K562 (cell line): ENCODE results near the gene SDR39U1. TPM values are rescaled to one million over a fixed set of nuclear protein-coding genes. Genes with fewer than 3 reads are reported as not detected.

Experiments used
- CEBPG ChIP-seq, 3 experiments: fragments of 200-800 bp in 1 of 3; sonication (Bioruptor generic) in 1 of 3; sonication (generic) in 1 of 3; formaldehyde crosslinking in 1 of 3; IDR thresholded peaks in 2 of 3; conservative IDR thresholded peaks in 1 of 3; 2 replicates each; pipeline versions ENCODE4 v1.6.1 to v1.8.0; 2016 to 2022; ENCODE audit warnings: missing compliant biosample characterization in 2 of 3, missing genetic modification characterization in 2 of 3, mild to moderate bottlenecking in 1 of 3, missing genetic modification reagents in 1 of 3
- FOXK1 ChIP-seq: sonication (generic); formaldehyde crosslinking; IDR thresholded peaks from 2 replicates; pipeline ENCODE4 v1.8.0; 2022; ENCODE audit warnings: missing genetic modification reagents, mild to moderate bottlenecking, borderline replicate concordance
- GABPA ChIP-seq: fragments of 200-800 bp; sonication (Bioruptor generic); conservative IDR thresholded peaks from 2 replicates; pipeline ENCODE4 v1.6.1; 2016; ENCODE audit warnings: low read depth, missing genetic modification characterization, missing compliant biosample characterization
- HNRNPLL ChIP-seq: fragments of 200-400 bp; formaldehyde crosslinking; IDR thresholded peaks from 2 replicates; pipeline ENCODE4 v1.6.1; 2017; ENCODE audit warnings: low read length, low read depth, mild to moderate bottlenecking; ENCODE audit not compliant: poor library complexity, severe bottlenecking
- MYC ChIP-seq, 2 experiments: fragments of 250-450 bp in 1 of 2; sonication (Bioruptor Pico) in 1 of 2; IDR thresholded peaks; 2 replicates each; pipeline versions ENCODE4 v1.5.1 to v1.6.1; 2012 to 2021; ENCODE audit warnings: low read depth in 2 of 2, borderline replicate concordance in 1 of 2, improper control_type of control experiment in 1 of 2, low read length in 1 of 2, mild to moderate bottlenecking in 1 of 2, moderate library complexity in 1 of 2
- PHB ChIP-seq: fragments of 250-450 bp; sonication (Bioruptor Pico); IDR thresholded peaks from 2 replicates; pipeline ENCODE4 v1.5.0; 2021
- RAD51 ChIP-seq: fragments of 450-650 bp; IDR thresholded peaks from 2 replicates; pipeline ENCODE4 v1.7.1; 2016; ENCODE audit warnings: low read depth, mild to moderate bottlenecking, borderline replicate concordance
- TOE1 ChIP-seq, 2 experiments: fragments of 450-650 bp in 1 of 2; sonication (generic) in 1 of 2; formaldehyde crosslinking in 1 of 2; IDR thresholded peaks; 2 replicates each; pipeline versions ENCODE4 v1.7.1 to v1.8.0; 2016 to 2022; ENCODE audit warnings: borderline replicate concordance in 2 of 2, mild to moderate bottlenecking in 2 of 2, antibody characterized with exemption in 1 of 2, inconsistent platforms in 1 of 2, low read depth in 1 of 2, missing genetic modification reagents in 1 of 2, moderate library complexity in 1 of 2
- WHSC1 ChIP-seq: IDR thresholded peaks from one replicate; pipeline ENCODE4 v1.6.1; 2012; ENCODE audit warnings: low read length, control low read depth, inconsistent platforms
- ZNF668 ChIP-seq: fragments of 250-450 bp; sonication (Bioruptor Pico); IDR thresholded peaks from 2 replicates; pipeline ENCODE4 v1.8.0; 2022; ENCODE audit warnings: mild to moderate bottlenecking, inconsistent platforms
- polyA plus RNA-seq, 8 experiments: library from polyadenylated mRNA; depleted of rRNA in 4 of 8; stranded (reverse) in 5 of 8; unstranded in 3 of 8; fragments of >200 nt; fragmentation: Nextera tagmentation in 2 of 8; fragmentation: Illumina TruSeq in 1 of 8; extraction: Ambion mirVana in 2 of 8; extraction: Trizol in 1 of 8; gene quantifications; 2 replicates each; pipeline versions ENCODE4 v1.2.1 to v1.2.3, GENCODE V29; 2011 to 2014; ENCODE audit warnings: inconsistent platforms in 1 of 8, missing spikeins in 1 of 8
- total RNA-seq, 7 experiments: library from RNA; depleted of rRNA in 6 of 7; stranded (reverse); fragments of >200 nt in 6 of 7; fragmentation: Illumina TruSeq in 2 of 7; extraction: Trizol in 2 of 7; gene quantifications; 2 replicates each; pipeline versions ENCODE4 v1.2.1 to v1.2.3, GENCODE V29; 2011 to 2021; ENCODE audit warnings: low replicate concordance in 1 of 7
- TF ChIP-seq, protein P1 (sequence below): fragments of 250-450 bp; sonication (Bioruptor Pico); IDR thresholded peaks from 2 replicates; pipeline ENCODE4 v1.5.0; 2021; ENCODE audit warnings: mild to moderate bottlenecking, moderate library complexity
- TF ChIP-seq, protein P2 (sequence below): fragments of 450-650 bp; formaldehyde crosslinking; IDR thresholded peaks from 2 replicates; pipeline ENCODE4 v1.4.0; 2022; ENCODE audit warnings: missing genetic modification characterization
- TF ChIP-seq, protein P3 (sequence below), 3 experiments: IDR thresholded peaks in 2 of 3; conservative IDR thresholded peaks in 1 of 3; 2 replicates each; pipeline ENCODE4 v1.5.1; 2011 to 2012; ENCODE audit warnings: low read length in 3 of 3, mild to moderate bottlenecking in 3 of 3, control low read depth in 2 of 3, improper control_type of control experiment in 1 of 3, inconsistent platforms in 1 of 3, low read depth in 1 of 3, mixed read lengths in 1 of 3, moderate library complexity in 1 of 3; ENCODE audit not compliant: insufficient read depth in 2 of 3
- TF ChIP-seq, protein P4 (sequence below): fragments of 200-800 bp; sonication (Bioruptor generic); IDR thresholded peaks from 2 replicates; pipeline ENCODE4 v1.6.1; 2017; ENCODE audit warnings: missing genetic modification characterization, missing compliant biosample characterization

SDR39U1 gene
- total and polyA plus RNA-seq, 9 of the 15 experiments (the other 6 are each of a cell fraction or from before 2014, with no cell fraction given), result 10.4 to 56.1 (median 19.8) TPM

DNA sequence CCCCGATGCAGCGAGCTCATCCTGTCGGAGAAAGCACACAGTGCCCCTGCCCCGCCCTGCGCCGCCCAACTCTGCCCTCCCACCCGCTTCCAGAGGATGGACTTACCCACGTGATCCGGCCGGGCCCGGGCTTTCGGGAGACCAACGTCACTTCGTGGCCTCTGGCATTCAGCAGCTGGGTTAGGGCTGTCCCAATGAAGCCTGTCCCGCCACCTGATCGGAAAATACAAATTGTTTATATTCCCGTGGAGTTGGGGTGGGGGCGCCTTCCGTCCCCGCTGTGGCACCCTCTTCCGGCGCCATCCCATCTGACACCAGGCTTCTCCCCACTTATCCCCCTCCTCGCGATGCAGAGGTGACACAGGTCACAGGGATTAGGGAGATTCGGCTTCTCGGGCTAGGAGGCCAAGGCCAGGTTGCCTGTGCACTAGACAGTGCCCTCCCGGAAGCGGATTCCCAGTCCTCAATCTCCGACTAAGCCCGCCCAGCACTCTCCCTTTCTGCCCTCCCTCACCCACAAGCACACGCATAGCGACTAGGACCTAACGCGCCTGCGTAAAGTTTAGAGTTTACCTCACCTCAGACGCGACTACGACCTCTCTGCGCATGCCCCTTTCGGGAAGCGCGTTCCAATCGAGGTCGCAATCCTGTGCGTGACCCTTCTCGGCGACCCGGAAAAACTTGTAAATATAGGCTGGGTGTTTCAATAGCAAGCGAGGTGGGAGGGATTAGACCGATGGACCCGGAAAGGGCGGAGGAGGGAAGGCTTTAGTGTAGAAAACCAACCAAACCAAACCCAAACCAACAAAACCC is at the start of gene SDR39U1 (continued):
- TF ChIP-seq, protein P1, sequence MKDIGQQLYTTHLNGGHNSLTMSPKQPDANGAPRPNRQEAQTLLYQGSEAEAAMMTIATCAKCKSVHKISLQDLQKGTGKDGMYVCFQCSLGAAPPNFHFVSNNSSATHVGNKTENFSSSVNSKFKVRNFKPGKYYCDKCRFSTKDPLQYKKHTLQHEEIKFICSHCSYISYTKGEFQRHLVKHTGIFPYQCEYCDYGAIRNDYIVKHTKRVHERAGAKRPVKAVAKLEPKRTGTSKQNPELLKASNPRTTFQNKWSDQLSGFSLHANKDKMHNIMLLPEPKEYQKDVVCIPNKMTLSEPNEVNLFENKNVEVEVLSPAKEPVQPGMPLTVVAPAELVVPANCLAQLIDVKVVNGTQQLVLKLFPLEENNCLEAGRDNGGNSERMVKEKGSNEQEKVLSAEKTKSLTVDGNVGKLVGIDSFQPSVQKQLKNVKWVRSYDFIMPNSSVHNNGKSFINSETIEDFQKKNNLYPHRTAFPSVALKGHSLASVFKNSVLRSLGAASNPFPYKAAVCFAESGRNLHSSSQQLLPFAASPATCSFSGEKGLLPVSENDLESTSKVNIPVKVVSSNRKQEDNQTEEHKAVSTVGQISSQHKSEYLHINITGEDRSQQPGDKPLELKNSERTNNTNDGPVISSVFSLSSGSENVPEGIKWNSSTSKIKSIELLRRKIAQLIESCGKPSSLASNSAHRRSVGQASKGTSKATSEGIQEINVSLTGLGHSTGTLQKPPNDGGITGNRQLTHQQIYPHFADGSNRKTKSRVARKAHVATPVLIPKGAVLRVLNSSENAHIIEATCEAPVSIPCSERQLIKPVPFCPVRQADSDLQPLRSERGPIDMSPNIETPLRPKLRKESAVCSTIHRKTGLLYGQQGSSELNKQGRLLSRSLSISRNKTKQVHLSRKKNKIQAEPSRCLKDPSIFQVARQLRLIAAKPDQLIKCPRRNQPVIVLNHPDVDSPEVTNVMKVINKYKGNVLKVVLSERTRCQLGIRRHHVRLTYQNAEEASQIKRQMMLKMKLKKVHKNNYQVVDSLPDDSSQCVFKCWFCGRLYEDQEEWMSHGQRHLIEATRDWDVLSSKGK (CRISPR knock-in tag), result no peak
- peak; percentile 73 for TF ChIP-seq MYC (IDR thresholded peaks at IDR 0.05; ENCODE audit: low read depth, low read length)
- peak; percentile 57; the same call in 1 of the 2 replicates for TF ChIP-seq MYC (CRISPR knock-in tag; IDR thresholded peaks at IDR 0.05; ENCODE audit: borderline replicate concordance, low read depth)
- TF ChIP-seq GABPA (tag), result peak; percentile 96
- TF ChIP-seq, protein P2, sequence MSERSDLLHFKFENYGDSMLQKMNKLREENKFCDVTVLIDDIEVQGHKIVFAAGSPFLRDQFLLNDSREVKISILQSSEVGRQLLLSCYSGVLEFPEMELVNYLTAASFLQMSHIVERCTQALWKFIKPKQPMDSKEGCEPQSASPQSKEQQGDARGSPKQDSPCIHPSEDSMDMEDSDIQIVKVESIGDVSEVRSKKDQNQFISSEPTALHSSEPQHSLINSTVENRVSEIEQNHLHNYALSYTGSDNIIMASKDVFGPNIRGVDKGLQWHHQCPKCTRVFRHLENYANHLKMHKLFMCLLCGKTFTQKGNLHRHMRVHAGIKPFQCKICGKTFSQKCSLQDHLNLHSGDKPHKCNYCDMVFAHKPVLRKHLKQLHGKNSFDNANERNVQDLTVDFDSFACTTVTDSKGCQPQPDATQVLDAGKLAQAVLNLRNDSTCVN (CRISPR knock-in tag), result no peak
- no peak for TF ChIP-seq ZNF668 (CRISPR knock-in tag)
- TF ChIP-seq TOE1 (IDR thresholded peaks at IDR 0.05; ENCODE audit: borderline replicate concordance), result peak; percentile 78; the same call in 1 of the 2 replicates
- TF ChIP-seq TOE1 (CRISPR knock-in tag; IDR thresholded peaks at IDR 0.05; ENCODE audit: borderline replicate concordance, low read depth), result 0 out of 2 replicates have a peak, but pooled peaks have one; percentile 64
- TF ChIP-seq RAD51, result peak; percentile 83
- TF ChIP-seq CEBPG (CRISPR knock-in tag; IDR thresholded peaks at IDR 0.05), result no peak
- TF ChIP-seq CEBPG (tag; conservative IDR thresholded peaks at IDR 0.05 in 1 of 2, IDR thresholded peaks at IDR 0.05 in 1 of 2), result no peak
- TF ChIP-seq, protein P3, sequence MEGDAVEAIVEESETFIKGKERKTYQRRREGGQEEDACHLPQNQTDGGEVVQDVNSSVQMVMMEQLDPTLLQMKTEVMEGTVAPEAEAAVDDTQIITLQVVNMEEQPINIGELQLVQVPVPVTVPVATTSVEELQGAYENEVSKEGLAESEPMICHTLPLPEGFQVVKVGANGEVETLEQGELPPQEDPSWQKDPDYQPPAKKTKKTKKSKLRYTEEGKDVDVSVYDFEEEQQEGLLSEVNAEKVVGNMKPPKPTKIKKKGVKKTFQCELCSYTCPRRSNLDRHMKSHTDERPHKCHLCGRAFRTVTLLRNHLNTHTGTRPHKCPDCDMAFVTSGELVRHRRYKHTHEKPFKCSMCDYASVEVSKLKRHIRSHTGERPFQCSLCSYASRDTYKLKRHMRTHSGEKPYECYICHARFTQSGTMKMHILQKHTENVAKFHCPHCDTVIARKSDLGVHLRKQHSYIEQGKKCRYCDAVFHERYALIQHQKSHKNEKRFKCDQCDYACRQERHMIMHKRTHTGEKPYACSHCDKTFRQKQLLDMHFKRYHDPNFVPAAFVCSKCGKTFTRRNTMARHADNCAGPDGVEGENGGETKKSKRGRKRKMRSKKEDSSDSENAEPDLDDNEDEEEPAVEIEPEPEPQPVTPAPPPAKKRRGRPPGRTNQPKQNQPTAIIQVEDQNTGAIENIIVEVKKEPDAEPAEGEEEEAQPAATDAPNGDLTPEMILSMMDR (IDR thresholded peaks at IDR 0.05 in 2 of 3, conservative IDR thresholded peaks at IDR 0.05 in 1 of 3; ENCODE audit: insufficient read depth in 2 of 3, low read depth in 1 of 3, low read length in 3 of 3), result 0 out of 6 replicates have a peak, but pooled peaks of 1 of the 3 experiments have one; percentile 15
- TF ChIP-seq, protein P4, sequence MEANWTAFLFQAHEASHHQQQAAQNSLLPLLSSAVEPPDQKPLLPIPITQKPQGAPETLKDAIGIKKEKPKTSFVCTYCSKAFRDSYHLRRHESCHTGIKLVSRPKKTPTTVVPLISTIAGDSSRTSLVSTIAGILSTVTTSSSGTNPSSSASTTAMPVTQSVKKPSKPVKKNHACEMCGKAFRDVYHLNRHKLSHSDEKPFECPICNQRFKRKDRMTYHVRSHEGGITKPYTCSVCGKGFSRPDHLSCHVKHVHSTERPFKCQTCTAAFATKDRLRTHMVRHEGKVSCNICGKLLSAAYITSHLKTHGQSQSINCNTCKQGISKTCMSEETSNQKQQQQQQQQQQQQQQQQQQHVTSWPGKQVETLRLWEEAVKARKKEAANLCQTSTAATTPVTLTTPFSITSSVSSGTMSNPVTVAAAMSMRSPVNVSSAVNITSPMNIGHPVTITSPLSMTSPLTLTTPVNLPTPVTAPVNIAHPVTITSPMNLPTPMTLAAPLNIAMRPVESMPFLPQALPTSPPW, result peak; percentile 56
- peak; percentile 42 for TF ChIP-seq HNRNPLL
- TF ChIP-seq WHSC1, result no peak
- TF ChIP-seq PHB (CRISPR knock-in tag), result no peak
- TF ChIP-seq FOXK1 (CRISPR knock-in tag), result no peak; the same call in 1 of the 2 replicates
